ENCODE results near the gene COPZ1. TPM values are rescaled to one million over a fixed set of nuclear protein-coding genes. Genes with fewer than 3 reads are reported as not detected.

The COPZ1 gene
- total and polyA plus RNA-seq, 9 of the 15 experiments (the other 6 are each of a cell fraction or from before 2014, with no cell fraction given) = 137 to 487 (median 233) TPM

GRCh38 chr12:54337280-54337842, 12.4 kb downstream of the COPZ1 start (continued):
- TF ChIP-seq ARID4B (CRISPR knock-in tag; IDR thresholded peaks at IDR 0.05) = peak; percentile 73
- TF ChIP-seq EP400 (IDR thresholded peaks at IDR 0.05) = peak; percentile 34; the same call in 1 of the 2 replicates
- TF ChIP-seq EGR1 (conservative IDR thresholded peaks at IDR 0.05) = peak; percentile 46
- peak; percentile 67 for TF ChIP-seq HMBOX1 (IDR thresholded peaks at IDR 0.05)
- no peak for TF ChIP-seq MCM5 (IDR thresholded peaks at IDR 0.05; ENCODE audit: low read depth)
- TF ChIP-seq TAF9B (IDR thresholded peaks at IDR 0.05; ENCODE audit: partially characterized antibody) = peak; percentile 44
- TF ChIP-seq ARID1B (IDR thresholded peaks at IDR 0.05) = peak; percentile 88
- TF ChIP-seq IRF9 (tag; IDR thresholded peaks at IDR 0.05) = no peak
- TF ChIP-seq FOXA3 (CRISPR knock-in tag; conservative IDR thresholded peaks at IDR 0.05 in 1 of 2, IDR thresholded peaks at IDR 0.05 in 1 of 2) = peak; percentile 11 to 34; a peak in 1 of 4 replicates
- TF ChIP-seq FIP1L1 (IDR thresholded peaks at IDR 0.05; ENCODE audit: low read depth, low read length, poor library complexity, severe bottlenecking) = no peak
- TF ChIP-seq ARID3A (IDR thresholded peaks at IDR 0.05; ENCODE audit: borderline replicate concordance, low read depth, low read length) = peak; percentile 79
- TF ChIP-seq SREBF1 (IDR thresholded peaks at IDR 0.05; ENCODE audit: borderline replicate concordance, low read depth, low read length) = no peak
- peak; percentile 54 for TF ChIP-seq DACH1 (IDR thresholded peaks at IDR 0.05; ENCODE audit: partially characterized antibody)
- TF ChIP-seq ZKSCAN8 (CRISPR knock-in tag; IDR thresholded peaks at IDR 0.05) = no peak
- peak; percentile 32 for TF ChIP-seq TBP (optimal IDR thresholded peaks at IDR 0.05; ENCODE audit: low read depth, low read length)
- TF ChIP-seq E2F6 (IDR thresholded peaks at IDR 0.05; ENCODE audit: borderline replicate concordance in 1 of 2, extremely low read depth in 1 of 2, insufficient read depth in 1 of 2, insufficient read length in 1 of 2, low read depth in 1 of 2, low read length in 1 of 2, poor library complexity in 1 of 2, severe bottlenecking in 1 of 2) = no peak
- TF ChIP-seq ZEB2 (IDR thresholded peaks at IDR 0.05) = no peak
- no peak for TF ChIP-seq ZBTB1 (CRISPR knock-in tag; IDR thresholded peaks at IDR 0.05; ENCODE audit: borderline replicate concordance, low read depth)
- peak; percentile 80 for TF ChIP-seq CEBPB (tag; IDR thresholded peaks at IDR 0.05)
